Femur (tissue), 1 donor: ENCODE data around the gene MYADML2.

Source experiments
- DNase-seq: peaks from one replicate; pipeline ENCODE4 v3.0.0-alpha.2; 2017

The MYADML2 gene

DNA sequence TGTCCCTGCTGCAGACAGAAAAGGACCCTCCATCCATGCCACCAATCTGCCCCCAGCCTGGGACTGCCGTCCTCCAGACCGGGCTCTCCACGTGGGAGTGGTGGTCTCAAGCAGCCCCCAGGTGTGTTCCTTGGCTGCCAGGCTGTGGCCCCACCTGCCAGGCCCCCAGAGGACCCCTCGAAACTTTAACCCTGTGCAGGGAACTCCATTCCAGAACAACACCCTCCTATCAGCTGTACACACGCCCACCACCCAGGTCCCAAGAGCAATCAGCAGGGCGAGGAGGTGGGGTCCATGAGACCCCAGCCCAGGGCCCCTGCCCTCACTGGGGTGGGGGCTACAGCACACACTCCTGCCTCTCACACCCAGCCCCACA, 11.3 kb downstream of the MYADML2 start:
- DNase-seq: no peak

DNA sequence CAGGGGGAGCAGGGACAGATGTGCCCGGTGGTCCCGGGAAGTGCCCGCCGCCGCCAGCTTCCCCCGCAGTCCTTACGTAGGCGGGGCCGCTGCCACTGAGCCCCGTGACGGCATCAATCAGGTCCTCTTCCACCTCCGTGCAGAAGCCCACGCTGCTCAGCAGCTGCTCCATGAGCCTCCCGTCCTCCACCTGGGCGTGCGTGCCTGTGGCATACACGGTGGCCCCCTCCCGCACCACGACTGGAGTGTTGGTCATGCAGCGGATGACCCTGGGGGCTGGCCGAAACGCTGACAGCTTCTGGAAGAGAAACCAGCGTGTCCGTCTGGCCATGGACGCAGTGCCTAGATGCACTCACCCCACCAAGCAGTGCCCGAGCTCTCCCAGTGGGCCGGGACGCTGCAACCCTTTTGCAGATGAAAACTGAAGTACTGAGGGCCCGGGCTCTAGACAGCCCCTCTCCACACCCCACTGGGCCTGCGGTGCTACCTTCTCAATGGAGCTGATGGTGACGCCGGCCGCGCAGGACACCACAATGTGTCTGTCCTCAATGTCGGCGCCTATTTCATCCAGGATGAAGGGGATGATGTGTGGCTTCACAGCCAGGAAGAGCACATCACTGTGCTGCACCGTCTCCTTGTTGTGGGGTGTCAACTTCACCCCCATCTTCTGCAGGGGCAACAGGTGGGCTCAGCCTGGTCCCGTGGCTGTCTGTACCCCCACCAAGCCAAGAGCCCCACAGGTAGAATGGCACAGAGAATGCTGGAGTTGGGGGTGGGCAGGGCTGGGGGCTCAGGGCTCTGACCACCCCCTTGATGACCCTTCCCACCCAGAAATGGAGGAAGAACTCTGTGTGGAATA, 12.0 kb downstream of the MYADML2 start:
- DNase-seq: peak; percentile 24

DNA sequence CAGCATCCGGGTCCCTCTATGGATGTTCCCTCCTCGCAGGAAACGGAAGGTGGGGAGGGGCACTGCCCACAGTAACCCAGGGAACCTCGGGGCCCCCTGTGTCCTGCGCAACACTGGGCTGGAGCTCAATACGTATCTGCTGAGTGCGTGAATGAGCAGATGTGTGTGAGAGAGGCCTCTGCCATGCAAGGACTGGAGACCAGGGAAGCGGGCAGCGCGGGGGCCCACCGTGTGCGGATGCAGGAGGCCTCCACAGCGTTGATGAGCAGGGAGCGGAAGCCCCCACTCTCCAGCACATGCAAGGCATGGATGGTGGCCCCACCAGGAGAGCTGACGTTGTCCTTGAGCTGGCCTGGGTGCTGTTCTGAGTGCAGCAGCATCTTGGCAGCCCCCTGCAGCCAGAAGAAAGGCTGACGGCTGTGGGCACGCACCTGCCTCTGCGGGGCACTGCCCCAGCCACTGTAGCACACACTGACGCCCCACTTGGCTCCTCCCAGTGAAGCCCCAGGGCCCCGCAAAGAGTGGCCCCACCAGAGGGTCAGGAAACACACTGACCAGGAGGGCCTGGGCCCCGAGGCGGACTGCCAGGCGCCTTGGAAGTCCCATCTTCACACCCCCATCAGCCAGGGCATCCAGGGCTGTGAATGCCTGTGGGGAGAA, 12.8 kb downstream of the MYADML2 start:
- no peak for DNase-seq

DNA sequence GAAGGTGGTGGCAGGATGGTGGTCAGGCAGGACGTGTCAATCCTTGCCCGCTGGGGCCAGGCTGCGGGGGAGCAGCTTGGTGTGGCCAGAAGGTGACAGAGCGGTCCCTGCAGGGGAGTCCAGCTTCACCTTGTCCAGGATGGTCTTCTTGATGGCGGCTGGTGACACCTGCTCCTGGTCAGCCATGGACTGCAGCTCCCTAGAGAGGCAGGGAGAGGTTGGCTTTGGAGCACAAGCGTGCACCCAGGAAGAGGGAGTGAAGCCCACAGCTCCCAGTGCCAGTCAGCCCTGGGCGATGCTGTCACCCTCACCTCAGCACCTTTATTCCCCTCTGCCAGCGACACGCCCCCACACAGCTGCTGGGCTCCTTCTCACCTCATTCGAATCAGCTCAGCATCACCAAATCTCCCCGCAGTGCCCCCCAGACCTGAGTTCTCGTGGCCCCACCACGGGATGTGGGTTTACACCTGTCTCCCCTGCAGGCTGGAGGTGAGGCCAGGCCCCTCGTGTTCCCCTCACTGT, 13.8 kb downstream of the MYADML2 start:
- DNase-seq: no peak

DNA sequence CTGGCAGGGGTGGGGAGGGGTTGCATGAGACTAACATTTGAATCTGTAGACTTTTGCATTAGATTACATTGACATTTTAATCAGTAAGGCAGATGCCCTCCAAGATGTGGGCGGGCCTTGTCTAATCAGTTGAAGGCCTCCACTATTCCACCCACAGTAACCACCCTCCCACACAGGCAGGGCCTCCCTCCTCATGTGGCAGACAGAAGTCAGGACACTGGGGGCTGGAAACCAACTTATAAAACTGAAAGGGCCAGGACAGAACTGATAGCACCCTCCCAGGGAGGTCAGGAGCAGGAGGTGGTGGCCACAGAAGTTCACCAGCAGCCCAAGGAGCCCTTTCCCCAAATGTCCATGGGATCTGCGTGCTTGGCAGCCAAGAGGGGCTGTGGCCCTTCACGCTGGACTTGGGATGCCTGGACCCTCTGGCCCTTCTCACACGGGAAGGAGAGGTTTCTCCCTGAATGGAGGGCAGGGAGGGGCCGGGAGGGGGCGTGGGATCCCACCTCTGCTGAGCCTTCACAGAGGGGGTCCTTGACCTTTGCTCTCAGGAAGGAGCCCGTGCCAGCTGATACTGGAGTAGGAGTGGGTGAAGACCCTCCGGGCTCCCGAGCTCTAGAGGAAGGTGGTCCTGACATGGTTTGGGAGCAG, 14.6 kb downstream of the MYADML2 start:
- no peak for DNase-seq

DNA sequence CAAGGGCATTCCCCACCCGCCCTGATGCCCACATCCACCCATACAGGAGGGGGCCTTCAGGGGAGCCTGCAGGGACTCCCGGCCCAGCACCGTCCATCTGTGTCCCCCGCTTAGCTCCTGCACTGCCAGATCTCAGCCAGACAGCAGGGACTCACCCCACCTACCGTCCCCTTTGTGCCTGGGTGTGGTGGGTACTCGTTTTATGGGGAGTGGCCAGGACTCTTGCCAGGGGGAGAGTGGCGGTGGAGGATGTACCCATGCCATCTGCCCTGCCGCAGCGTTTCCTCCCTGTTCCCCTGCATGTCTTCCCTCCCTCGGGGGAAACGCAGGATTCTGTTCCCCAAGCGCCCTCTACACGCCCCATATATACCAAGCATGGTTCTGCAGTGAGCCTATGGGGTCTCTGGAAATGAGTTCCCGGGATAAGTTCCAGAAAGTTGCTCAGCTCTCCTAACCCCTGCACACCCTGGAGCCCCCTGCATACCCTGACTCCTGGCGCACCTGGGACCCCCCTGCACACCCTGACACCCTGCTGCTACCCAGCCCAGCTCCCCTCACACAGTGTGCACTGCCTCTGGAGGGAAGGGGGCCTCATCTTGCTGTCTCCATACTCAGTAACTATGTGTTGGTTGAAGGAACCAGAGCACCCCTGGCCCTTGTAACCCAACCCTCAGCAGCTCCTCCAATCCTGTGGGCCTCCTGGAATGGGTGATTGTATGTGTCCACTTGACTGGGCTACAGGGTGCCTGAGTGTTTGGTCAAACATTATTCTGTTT, 15.3 kb downstream of the MYADML2 start:
- DNase-seq: no peak

DNA sequence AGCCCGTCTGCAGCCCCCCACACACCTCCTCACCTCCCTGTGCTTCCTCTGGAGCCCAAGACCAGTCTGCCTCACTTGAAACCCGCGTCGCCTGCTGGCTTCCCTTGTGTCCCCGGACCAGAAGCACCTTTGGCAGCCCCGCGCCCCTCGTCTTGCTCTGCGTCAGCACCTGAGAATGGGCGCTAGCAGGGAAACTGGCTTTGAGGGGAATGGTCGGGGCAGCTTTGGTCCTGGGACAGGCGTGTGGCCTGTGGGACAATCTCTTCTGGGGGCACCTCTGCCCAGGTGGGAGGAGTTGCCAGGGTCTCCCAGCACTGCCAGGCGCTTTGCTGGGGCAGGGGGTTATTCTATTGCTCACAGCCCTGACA, 15.9 kb downstream of the MYADML2 start:
- DNase-seq: no peak

DNA sequence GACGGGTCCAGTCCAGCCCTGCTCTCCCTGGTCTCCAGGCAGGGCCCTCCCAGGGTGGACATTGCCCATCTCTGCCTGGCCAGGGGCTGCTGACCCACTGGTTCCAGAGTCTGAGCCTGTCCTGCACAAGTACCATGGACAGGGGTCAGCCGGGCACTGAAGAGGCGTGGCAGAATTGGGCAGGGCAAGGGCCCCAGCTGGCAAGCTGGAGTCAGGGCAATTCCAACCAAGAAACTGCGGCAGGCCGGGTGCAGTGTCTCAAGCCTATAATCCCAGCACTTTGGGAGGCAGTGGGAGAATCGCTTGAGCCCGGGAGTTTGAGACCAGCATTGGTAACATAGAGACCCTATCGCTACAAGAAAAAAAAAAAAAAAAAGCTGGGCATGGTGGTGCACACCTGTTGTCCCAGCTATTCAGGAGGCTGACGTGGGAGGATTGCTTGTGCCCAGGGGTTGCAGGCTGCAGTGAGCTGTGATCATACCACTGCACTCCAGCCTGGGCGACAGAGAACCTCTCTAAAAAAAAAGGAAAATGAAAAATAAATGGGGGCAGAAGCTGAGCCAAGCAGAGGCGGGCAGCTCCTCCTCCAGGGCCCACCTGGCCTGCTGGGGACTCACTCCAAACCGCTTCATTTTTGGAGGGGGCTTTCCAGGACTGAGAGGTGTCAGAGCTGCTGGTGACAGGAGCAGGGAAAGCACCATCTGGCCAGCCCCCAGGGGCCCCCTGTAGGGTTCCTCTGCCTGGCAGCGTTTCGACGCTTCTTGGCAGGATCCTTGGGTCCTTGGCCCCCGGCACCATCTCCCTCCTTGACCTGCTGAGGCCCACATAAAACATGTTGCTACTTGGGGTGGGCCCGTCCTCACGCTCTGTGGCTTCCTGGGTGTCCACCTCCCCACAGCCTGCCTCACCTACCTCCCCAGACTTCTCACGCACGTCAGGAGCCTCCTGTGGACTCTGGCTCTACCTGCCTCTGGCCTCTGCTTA, 16.6 kb downstream of the MYADML2 start:
- DNase-seq: no peak

DNA sequence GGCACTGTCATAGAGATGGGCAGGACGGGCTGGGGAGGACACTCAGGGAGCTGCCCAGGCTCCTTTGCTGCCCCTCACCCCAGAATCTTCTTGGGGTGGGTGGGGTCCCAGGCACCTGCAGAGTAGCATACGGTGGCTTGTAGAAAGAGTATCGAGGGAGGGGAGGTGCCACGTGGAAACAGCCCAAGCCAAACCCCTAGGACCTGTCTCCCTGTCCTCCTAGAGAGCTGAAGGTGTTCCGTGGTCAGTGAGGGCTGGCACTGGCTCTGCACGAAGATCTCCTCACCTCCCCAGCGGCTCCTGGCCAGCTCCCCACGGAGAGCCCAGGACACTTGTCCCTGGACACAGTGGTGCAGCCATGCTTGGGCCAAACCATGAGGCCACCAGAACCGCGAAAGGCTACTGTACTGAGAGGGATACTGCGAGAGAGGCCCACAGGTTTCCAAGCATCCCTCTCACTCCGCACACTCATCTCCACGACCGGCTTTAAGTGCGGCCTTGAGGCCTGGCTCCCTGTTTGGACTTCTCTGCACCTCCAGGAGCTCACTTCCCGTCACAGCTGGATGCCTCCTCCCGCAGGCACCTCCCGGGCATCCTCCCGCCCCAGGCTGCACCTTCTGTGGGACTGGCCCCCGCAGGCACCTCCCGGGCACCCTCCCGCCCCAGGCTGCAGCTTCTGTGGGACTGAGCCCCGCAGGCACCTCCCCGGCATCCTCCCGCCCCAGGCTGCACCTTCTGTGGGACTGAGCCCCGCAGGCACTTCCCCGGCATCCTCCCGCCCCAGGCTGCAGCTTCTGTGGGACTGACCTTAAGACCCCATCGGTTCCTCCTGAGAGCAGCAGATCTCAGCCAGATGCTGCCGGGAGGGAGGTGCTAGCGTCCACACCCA, 17.5 kb downstream of the MYADML2 start:
- no peak for DNase-seq

DNA sequence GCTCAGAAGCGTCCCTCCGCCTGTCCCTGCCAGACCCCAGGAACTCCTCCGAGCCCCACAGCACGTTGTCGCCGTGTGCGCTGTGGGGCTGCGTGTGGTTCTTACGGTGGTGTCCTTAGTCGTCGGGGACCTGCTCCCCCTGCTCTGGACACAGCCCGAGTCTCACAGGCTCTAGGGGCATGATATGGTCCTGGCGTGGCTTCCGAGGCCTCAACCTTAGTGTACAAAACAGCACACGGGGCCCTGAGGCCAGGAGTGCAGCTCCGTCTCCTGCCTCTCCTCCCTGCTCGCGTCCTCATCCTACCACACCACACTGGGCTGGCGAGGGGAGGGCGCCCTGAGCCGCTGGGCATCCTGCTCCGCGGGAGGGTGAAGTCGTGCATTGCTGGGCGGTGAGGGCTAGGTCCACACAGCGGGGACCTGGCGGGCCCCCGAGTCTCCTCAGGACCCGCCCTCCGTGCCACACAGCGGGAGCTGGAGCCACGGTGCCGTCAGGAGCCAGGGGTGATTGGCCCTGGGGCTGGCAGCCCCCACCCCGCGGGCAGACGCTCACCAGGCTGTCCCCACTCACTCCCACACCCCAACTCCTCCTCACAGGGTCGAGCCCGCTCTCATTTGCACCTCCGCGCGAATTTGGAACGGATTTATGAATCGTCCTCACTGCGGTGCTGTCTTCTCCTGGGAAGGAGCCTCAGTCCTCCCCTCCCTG, 18.3 kb downstream of the MYADML2 start:
- no peak for DNase-seq

DNA sequence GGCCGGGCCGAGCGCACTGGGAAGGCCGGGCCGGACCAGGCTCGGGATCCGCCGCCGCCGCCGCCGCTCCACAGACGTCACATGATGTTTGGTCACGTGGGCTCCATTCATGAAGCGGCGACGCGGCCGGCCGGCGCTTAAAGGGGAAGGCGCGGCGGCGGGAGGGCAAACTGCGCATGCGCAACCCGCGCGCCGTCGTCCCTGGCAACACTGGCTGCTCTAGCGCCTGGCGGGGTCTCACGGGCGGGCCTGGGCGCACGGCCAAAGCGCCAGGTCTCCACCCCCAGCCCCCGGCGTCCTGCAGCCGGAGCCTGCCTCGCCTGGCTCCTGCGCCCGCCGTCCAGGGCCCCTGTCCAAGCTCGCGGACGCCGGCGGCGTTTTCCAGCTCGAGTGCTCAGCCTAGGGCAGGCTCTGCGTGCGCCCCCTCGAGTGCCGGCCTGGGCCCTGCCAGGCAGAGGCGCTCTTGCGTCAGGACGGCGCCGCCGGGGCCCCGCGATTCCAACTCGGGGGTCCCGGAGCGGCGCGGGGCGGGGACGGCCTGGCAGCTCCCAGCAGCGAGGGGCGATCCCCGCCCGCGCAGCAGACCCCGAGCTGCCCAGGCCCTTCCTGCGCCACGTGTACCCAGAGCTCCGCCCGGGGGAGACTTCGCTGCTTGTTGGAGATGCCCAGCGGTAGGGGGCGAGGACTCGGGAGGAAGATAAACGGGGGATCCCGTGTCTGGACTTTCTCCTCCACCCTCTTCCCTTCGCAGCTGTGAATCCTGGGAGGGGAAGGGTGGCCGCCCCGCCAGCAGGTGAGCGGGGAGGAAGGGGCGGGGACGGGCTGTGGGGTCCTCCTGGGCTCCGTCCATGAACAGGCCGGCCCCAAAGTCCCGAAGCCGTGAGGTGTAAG, 19.1 kb downstream of the MYADML2 start, which contains the start of gene MAFG:
Gene MAFG, minus strand, starts transcription at position 83 of the 891 bp plus-strand sequence. CDS start 4,550 bp downstream, outside the sequence.
- DNase-seq: peak; percentile 97

DNA sequence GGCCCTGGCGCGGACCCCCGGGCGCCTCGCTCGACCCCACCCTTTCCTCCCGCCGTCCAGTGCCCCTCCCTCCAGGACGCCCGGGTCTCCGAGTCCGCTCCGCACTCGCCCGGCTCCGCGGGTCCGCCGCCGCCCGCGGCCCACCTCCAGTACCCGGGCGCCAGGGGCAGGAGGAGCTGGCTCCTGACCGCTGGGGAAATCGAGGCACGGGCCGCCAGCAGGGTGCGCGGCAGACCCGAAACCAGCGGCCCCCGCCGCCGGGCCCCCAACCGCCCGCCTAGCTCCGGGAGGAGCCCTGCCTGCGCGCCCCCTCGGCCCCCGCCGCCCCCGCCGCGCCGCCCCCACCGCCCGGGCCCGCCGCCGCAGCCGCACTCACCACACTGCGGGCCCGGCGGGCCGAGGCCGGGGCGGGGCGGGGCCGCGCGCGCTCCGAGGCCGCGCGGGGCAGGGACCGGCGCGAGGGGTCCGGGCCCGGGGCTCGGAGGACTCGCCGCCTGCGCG, 19.8 kb downstream of the MYADML2 start:
- no peak for DNase-seq

DNA sequence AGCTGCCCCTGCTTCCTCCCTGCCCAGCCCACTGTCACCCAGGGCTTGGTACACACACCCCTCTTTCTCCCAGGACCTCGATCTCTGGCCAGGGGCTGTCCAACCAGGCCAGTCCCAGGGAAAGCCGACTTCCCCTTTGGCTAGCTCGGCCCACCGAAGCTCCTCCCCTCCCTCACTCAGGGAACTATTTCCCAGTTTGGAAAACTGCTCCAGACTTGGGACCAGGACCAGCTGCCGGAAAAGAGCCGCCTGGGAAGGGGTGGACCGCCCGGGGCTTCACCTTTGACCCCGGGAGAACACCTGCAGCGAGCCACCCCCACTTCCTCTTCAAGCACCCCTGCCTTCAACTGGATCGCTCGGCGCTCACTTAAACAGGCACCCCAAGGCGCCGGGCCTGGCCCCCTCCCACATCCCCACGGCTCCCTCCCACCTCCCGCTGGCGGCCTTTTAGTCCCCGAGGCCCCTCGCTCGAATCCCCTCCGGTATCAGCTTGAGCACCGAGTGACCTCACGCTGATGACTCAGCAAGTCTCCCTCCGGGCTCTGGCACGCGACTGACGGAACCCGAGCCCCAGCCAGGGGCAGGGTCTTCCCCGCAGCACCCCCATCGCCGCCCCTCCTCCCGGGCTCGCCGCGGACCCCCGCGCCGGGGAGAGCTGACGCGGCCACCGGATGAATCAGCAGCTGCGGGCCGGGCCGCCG, 20.4 kb downstream of the MYADML2 start:
- peak; percentile 84 for DNase-seq

DNA sequence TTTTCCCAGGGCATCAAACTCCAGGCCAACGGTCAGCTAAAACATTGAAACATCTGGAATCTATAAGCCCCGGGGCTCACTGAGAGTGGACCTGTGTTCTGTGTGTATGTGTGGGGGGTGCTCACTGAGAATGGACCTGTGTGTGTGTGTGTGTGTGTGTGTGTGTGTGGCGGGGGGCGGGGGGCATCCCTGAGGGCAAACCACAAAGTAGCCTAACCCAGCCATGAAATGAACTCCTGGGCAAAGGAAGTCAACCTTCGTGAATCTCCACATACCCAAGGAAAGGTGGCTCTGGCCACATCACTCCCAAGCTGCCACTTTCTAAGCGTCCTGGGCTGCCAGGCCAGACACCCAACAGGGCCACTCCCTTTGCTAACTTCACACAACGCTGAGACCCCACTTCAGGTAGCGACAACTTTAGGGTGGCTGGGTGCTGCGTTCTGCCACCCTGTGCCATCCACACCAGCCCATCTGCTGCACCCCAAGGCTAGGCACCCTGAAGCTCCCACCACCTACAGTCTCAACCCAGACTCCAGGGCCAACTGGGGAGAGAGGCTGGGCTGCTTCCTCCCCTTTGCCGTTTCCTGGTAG, 21.1 kb downstream of the MYADML2 start:
- no peak for DNase-seq

DNA sequence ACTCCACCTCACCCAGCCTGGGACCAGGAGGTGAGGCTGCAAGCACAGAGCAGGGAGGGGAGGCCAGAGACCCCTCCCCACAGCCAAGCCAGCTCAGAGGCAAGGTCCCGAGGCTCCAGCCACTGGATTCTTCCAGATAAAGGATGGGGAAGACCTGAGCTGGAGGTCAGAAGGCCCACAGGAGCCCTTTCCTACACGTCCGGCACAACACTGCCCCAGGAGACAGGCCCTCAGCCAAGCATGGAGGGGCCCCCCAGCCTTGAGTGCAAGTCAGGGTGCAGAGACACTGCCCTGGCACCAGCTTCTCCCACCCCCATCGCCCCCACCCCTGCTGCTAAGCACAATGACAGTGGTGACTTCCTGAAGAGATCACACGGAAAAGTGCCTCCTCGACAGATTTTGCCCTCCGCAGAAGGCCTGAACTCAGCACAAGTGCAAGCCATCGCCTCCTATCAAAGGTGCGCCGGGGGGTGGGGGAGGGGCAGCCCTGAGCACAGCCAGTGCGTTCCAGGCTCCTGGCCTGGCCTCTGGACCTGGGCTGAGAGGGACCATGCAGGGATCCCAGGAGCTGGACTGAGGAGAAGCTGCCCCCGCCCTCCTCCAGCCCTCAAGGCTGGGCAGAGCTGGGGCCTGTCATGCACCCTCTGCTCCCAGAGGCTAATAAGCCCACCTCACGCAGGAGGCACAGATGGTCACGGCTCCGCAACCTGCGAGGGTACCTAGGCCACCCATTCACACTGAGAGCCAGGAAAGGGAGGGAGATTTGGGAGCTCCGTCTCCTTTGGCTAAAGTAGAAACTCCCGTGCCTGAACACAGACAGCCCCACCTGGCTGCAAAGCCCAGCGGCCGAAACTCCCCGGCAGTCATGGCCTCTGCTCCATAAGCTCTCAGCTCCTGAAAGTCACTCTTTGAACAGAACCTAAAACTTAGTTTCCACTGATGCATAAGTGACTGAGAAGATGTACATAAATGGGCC, 22.2 kb downstream of the MYADML2 start:
- no peak for DNase-seq
